ENCODE results near the gene MTFR2. TPM values are rescaled to one million over a fixed set of nuclear protein-coding genes. Genes with fewer than 3 reads are reported as not detected.

Gene MTFR2
- total RNA-seq, 1 experiment from 2014 or later = 12.6 TPM

- POLR2A ChIA-PET (ENCODE audit: unreplicated experiment) = no interaction called here
- CTCF ChIA-PET = no interaction called here
These were observed 58.4 kb downstream of the MTFR2 start for GRCh38 chr6:136191606-136192312.

GRCh38 chr6:136189104-136189503, 61.0 kb downstream of the MTFR2 start:
- H3K9me2 ChIP-seq (ENCODE audit: insufficient read depth) = no peaks in the 10 kb centered on the region; the same call in 1 of the 2 replicates
- no peak overlapping the region for H3K4me2 ChIP-seq
- H3F3A ChIP-seq (ENCODE audit: insufficient read depth, low read depth) = no peaks in the 10 kb centered on the region
- TF ChIP-seq CTCF (conservative IDR thresholded peaks at IDR 0.05) = no peak
- no peak for TF ChIP-seq EZH2 (IDR thresholded peaks at IDR 0.05; ENCODE audit: low read depth)
- no peaks in the 10 kb centered on the region for H4K20me1 ChIP-seq (ENCODE audit: insufficient read depth)
- DNase-seq = no peak
- H3K79me2 ChIP-seq (ENCODE audit: low read depth) = no peaks in the 10 kb centered on the region
- no peaks in the 10 kb centered on the region for H3K27me3 ChIP-seq (ENCODE audit: insufficient read depth, low read depth)
- no peaks in the 10 kb centered on the region for H3K4me1 ChIP-seq (replicated peaks; ENCODE audit: insufficient read depth)
- H3K4me3 ChIP-seq = no peak overlapping the region
- no TSS peak for BruUV-seq (replicated peaks)
- no peaks in the 10 kb centered on the region for H3K9me3 ChIP-seq (ENCODE audit: insufficient read depth, low read depth)
- ChIA-PET CTCF (no interaction called here), POLR2A (ENCODE audit: unreplicated experiment) (interaction anchor here (0.5 kb wide), 1 partner anchor 808 kb away, joined by 5 read pairs; no protein-coding TSS in a partner anchor)
- intact Hi-C loops (cut with micrococcal nuclease; ENCODE audit: unreplicated experiment) = no loop called here
- H2AFZ ChIP-seq = no peak overlapping the region
- no peak overlapping the region for H3K27ac ChIP-seq
- no peaks in the 10 kb centered on the region for H3K36me3 ChIP-seq (ENCODE audit: low read depth)

More at GRCh38 chr6:136191606-136192312, 58.4 kb downstream of the MTFR2 start:
- no peaks in the 10 kb centered on the region for H3K27me3 ChIP-seq (ENCODE audit: insufficient read depth, low read depth)
- no peak overlapping the region for H2AFZ ChIP-seq
- H3K79me2 ChIP-seq (ENCODE audit: low read depth) = no peaks in the 10 kb centered on the region
- no peak overlapping the region for H3K27ac ChIP-seq
- no peaks in the 10 kb centered on the region for H3K9me3 ChIP-seq (ENCODE audit: insufficient read depth, low read depth)
- no peak overlapping the region for H3K4me2 ChIP-seq
- no peak overlapping the region for H3K4me3 ChIP-seq
- intact Hi-C loops (cut with micrococcal nuclease; ENCODE audit: unreplicated experiment) = no loop called here
- no peaks in the 10 kb centered on the region for H3K4me1 ChIP-seq (replicated peaks; ENCODE audit: insufficient read depth)
- DNase-seq = no peak
- H3K9me2 ChIP-seq (ENCODE audit: insufficient read depth) = no peaks in the 10 kb centered on the region; the same call in 1 of the 2 replicates
- no peaks in the 10 kb centered on the region for H4K20me1 ChIP-seq (ENCODE audit: insufficient read depth)
- no peaks in the 10 kb centered on the region for H3F3A ChIP-seq (ENCODE audit: insufficient read depth, low read depth)
- no peaks in the 10 kb centered on the region for H3K36me3 ChIP-seq (ENCODE audit: low read depth)
- BruUV-seq (replicated peaks) = no TSS peak
- no peak for TF ChIP-seq CTCF (conservative IDR thresholded peaks at IDR 0.05)
- no peak for TF ChIP-seq EZH2 (IDR thresholded peaks at IDR 0.05; ENCODE audit: low read depth)

- Histone ChIP-seq H4K20me1 (ENCODE audit: insufficient read depth) (no peaks in the 10 kb centered on the region), H3K27ac (no peak overlapping the region), H3K27me3 (ENCODE audit: insufficient read depth, low read depth) (no peaks in the 10 kb centered on the region), H3K4me2 (no peak overlapping the region), H3K9me3 (ENCODE audit: insufficient read depth, low read depth) (no peaks in the 10 kb centered on the region), H3K4me3 (no peak overlapping the region), H3K4me1 (replicated peaks; ENCODE audit: insufficient read depth) (no peaks in the 10 kb centered on the region), H2AFZ (no peak overlapping the region), H3K36me3 (ENCODE audit: low read depth) (no peaks in the 10 kb centered on the region), H3K79me2 (ENCODE audit: low read depth) (no peaks in the 10 kb centered on the region), H3K9me2 (ENCODE audit: insufficient read depth) (no peaks in the 10 kb centered on the region; the same call in 1 of the 2 replicates), H3F3A (ENCODE audit: insufficient read depth, low read depth) (no peaks in the 10 kb centered on the region)
- DNase-seq = no peak
- ChIA-PET POLR2A (ENCODE audit: unreplicated experiment) (no interaction called here), CTCF (no interaction called here)
- intact Hi-C loops (cut with micrococcal nuclease; ENCODE audit: unreplicated experiment) = no loop called here
- TF ChIP-seq CTCF (conservative IDR thresholded peaks at IDR 0.05) = no peak
- no peak for TF ChIP-seq EZH2 (IDR thresholded peaks at IDR 0.05; ENCODE audit: low read depth)
- no TSS peak for BruUV-seq (replicated peaks)
These were observed 61.6 kb downstream of the MTFR2 start for GRCh38 chr6:136188486-136188885.

Data from PC-9 (cell line).